H9 (cell line): ENCODE measurements around the gene FBXL7. TPM values are rescaled to one million over a fixed set of nuclear protein-coding genes. Genes with fewer than 3 reads are reported as not detected.

ENCODE experiments used
- DNase-seq: peaks from one replicate; pipeline ENCODE4 v3.0.0-alpha.2; 2017
- H2AFZ ChIP-seq: one replicate; pipeline ENCODE4 v1.6.1; 2013; ENCODE audit warnings: mild to moderate bottlenecking, low read length, control low read depth, moderate library complexity
- H2AK5ac ChIP-seq: 2 replicates; pipeline ENCODE4 v1.6.1; 2013; ENCODE audit warnings: low read length, control low read depth, mixed read lengths; ENCODE audit not compliant: insufficient read length
- H2BK120ac ChIP-seq: one replicate; pipeline ENCODE4 v1.6.1; 2013; ENCODE audit warnings: low read depth, mild to moderate bottlenecking, low read length, control low read depth, inconsistent platforms; ENCODE audit not compliant: poor library complexity, severe bottlenecking
- H2BK12ac ChIP-seq: 2 replicates; pipeline ENCODE4 v1.6.1; 2013; ENCODE audit warnings: low read length, control low read depth, mixed read lengths, low read depth; ENCODE audit not compliant: insufficient read length
- H2BK15ac ChIP-seq: 2 replicates; pipeline ENCODE4 v1.6.1; 2013; ENCODE audit warnings: low read depth, low read length, control low read depth
- H2BK20ac ChIP-seq: one replicate; pipeline ENCODE4 v1.6.1; 2013; ENCODE audit warnings: low read depth, mild to moderate bottlenecking, low read length, control low read depth, inconsistent platforms; ENCODE audit not compliant: poor library complexity, severe bottlenecking
- H2BK5ac ChIP-seq: 2 replicates; pipeline ENCODE4 v1.6.1; 2013; ENCODE audit warnings: low read length, control low read depth, mixed read lengths; ENCODE audit not compliant: insufficient read length
- H3K14ac ChIP-seq: 2 replicates; pipeline ENCODE4 v1.6.1; 2013; ENCODE audit warnings: low read length, control low read depth; ENCODE audit not compliant: insufficient read depth
- H3K18ac ChIP-seq: 2 replicates; pipeline ENCODE4 v1.6.1; 2013; ENCODE audit warnings: low read depth, mild to moderate bottlenecking, mixed read lengths, low read length, control low read depth; ENCODE audit not compliant: insufficient read length
- H3K23ac ChIP-seq: 2 replicates; pipeline ENCODE4 v1.6.1; 2013; ENCODE audit warnings: low read length, control low read depth, mixed read lengths, low read depth; ENCODE audit not compliant: insufficient read length
- H3K23me2 ChIP-seq: 2 replicates; pipeline ENCODE4 v1.6.1; 2013; ENCODE audit warnings: low read depth, mild to moderate bottlenecking, mixed read lengths, low read length, control low read depth; ENCODE audit not compliant: insufficient read length, poor library complexity, severe bottlenecking
- H3K27ac ChIP-seq: 2 replicates; pipeline ENCODE4 v1.5.1; 2013; ENCODE audit warnings: low read length, control low read depth, mixed read lengths, low read depth; ENCODE audit not compliant: insufficient read length
- H3K27me3 ChIP-seq: 2 replicates; pipeline ENCODE4 v1.6.1; 2013; ENCODE audit warnings: low read length, control low read depth, inconsistent platforms; ENCODE audit not compliant: insufficient read depth
- H3K4ac ChIP-seq: 2 replicates; pipeline ENCODE4 v1.6.1; 2013; ENCODE audit warnings: low read depth, mild to moderate bottlenecking, control low read depth, inconsistent platforms, low read length, moderate library complexity
- H3K4me1 ChIP-seq: 2 replicates; pipeline ENCODE4 v1.6.1; 2013; ENCODE audit warnings: low read length, control low read depth, inconsistent platforms; ENCODE audit not compliant: insufficient read depth
- H3K4me2 ChIP-seq: 2 replicates; pipeline ENCODE4 v1.6.1; 2013; ENCODE audit warnings: low read length, control low read depth, mixed read lengths; ENCODE audit not compliant: insufficient read length, insufficient read depth
- H3K56ac ChIP-seq: 2 replicates; pipeline ENCODE4 v1.6.1; 2013; ENCODE audit warnings: low read depth, mild to moderate bottlenecking, mixed read lengths, low read length, control low read depth; ENCODE audit not compliant: insufficient read length
- H3K79me1 ChIP-seq: 2 replicates; pipeline ENCODE4 v1.6.1; 2013; ENCODE audit warnings: low read depth, mild to moderate bottlenecking, moderate library complexity, low read length, control low read depth, inconsistent platforms; ENCODE audit not compliant: insufficient read depth, poor library complexity, severe bottlenecking
- H3K79me2 ChIP-seq: 2 replicates; pipeline ENCODE4 v1.6.1; 2013; ENCODE audit warnings: low read length, control low read depth, inconsistent platforms; ENCODE audit not compliant: insufficient read depth
- H3K9ac ChIP-seq: 2 replicates; pipeline ENCODE4 v1.6.1; 2013; ENCODE audit warnings: low read length, control low read depth, mixed read lengths; ENCODE audit not compliant: insufficient read length; ENCODE audit errors: extremely low read depth
- H3K9me3 ChIP-seq: one replicate; pipeline ENCODE4 v1.6.1; 2013; ENCODE audit warnings: low read depth, low read length, inconsistent platforms; ENCODE audit not compliant: control insufficient read depth
- H3T11ph ChIP-seq: one replicate; pipeline ENCODE4 v1.6.1; 2013; ENCODE audit warnings: mild to moderate bottlenecking, low read length, control low read depth, inconsistent platforms
- H4K20me1 ChIP-seq: one replicate; pipeline ENCODE4 v1.6.1; 2013; ENCODE audit not compliant: control insufficient read depth, insufficient read length, insufficient read depth
- H4K5ac ChIP-seq: 2 replicates; pipeline ENCODE4 v1.6.1; 2013; ENCODE audit warnings: low read depth, mild to moderate bottlenecking, mixed read lengths, low read length, control low read depth; ENCODE audit not compliant: insufficient read length
- H4K8ac ChIP-seq: replicated peaks from 2 replicates; pipeline ENCODE4 v1.6.1; 2013; ENCODE audit warnings: low read length, control low read depth, mixed read lengths, low read depth; ENCODE audit not compliant: insufficient read length
- H4K91ac ChIP-seq: 2 replicates; pipeline ENCODE4 v1.6.1; 2013; ENCODE audit warnings: low read depth, mild to moderate bottlenecking, moderate library complexity, mixed read lengths, low read length, control low read depth; ENCODE audit not compliant: insufficient read length
- H3K27ac Mint-ChIP-seq, 3 experiments: 2 replicates in 2 of 3; 3 replicates in 1 of 3; pipeline ENCODE4 v1.8.0; 2020 to 2021; ENCODE audit warnings: mixed read lengths in 3 of 3, mild to moderate bottlenecking in 1 of 3, moderate library complexity in 1 of 3
- H3K27me3 Mint-ChIP-seq: 2 replicates; pipeline ENCODE4 v1.8.0; 2021; ENCODE audit warnings: low read depth, mild to moderate bottlenecking, moderate library complexity, mixed read lengths
- H3K36me3 Mint-ChIP-seq, 3 experiments: 2 replicates in 2 of 3; 3 replicates in 1 of 3; pipeline ENCODE4 v1.8.0; 2020 to 2021; ENCODE audit warnings: low read depth in 3 of 3, mixed read lengths in 3 of 3; ENCODE audit not compliant: insufficient read depth in 1 of 3
- H3K4me1 Mint-ChIP-seq, 2 experiments: 2 replicates each; pipeline ENCODE4 v1.8.0; 2020; ENCODE audit warnings: mixed read lengths in 2 of 2
- H3K4me3 Mint-ChIP-seq, 2 experiments: 2 replicates in 1 of 2; 3 replicates in 1 of 2; pipeline ENCODE4 v1.8.0; 2020 to 2021; ENCODE audit warnings: mild to moderate bottlenecking in 2 of 2, mixed read lengths in 2 of 2, moderate library complexity in 1 of 2
- H3K9me3 Mint-ChIP-seq, 2 experiments: 2 replicates in 1 of 2; 3 replicates in 1 of 2; pipeline ENCODE4 v1.8.0; 2020; ENCODE audit warnings: mild to moderate bottlenecking in 2 of 2, mixed read lengths in 2 of 2, moderate library complexity in 1 of 2
- WGBS: extraction: QIAGEN DNeasy Blood & Tissue Kit; methylation state at CpG from one replicate; pipeline ENCODE4 v1.1.7; 2013; ENCODE audit warnings: missing lambda C conversion rate, low lambda C conversion rate, mixed read lengths; ENCODE audit not compliant: insufficient read length; ENCODE audit errors: extremely low coverage; 5-methylcytosine and 5-hydroxymethylcytosine counted together
- total RNA-seq: library from RNA; stranded (reverse); gene quantifications from 2 replicates; pipeline ENCODE4 v1.2.1, GENCODE V29; 2021
- TF ChIP-seq, protein P1 (sequence below): fragments of 200-600 bp; sonication (generic); conservative IDR thresholded peaks from 3 replicates; pipeline ENCODE4 v1.8.0; 2021; ENCODE audit warnings: antibody characterized with exemption, mild to moderate bottlenecking

The FBXL7 gene
- total RNA-seq, 1 experiment from 2014 or later: 14.6 TPM

DNA sequence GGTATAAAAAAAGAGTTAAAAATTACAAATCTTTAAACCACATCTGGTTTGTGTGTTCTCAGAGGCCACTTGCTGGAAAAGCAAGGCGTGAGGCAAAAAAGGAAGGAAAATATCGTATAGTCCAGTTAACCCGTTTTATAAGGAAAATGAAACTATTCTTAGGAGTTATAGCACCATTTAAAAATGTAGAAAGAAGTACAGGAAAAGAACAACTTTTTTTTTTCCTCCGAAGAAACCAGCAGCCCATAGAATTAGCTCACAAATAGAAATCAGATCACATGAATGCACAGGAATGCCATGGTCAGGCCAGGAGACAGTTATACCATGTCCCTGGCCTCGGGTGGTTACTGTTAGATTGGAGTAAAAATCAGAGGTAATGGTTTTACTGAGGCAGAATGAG is 241.6 kb downstream of the FBXL7 start:
- Histone ChIP-seq H4K5ac (no peak overlapping the region), H2BK20ac (no peak overlapping the region), H3K79me2 (no peaks in the 10 kb centered on the region), H2BK12ac (no peak overlapping the region), H3K27me3 (no peaks in the 10 kb centered on the region), H2AFZ (no peak overlapping the region), H4K91ac (no peak overlapping the region), H4K8ac (no peak overlapping the region), H3T11ph (no peak overlapping the region), H3K23ac (no peak overlapping the region), H3K4me1 (no peaks in the 10 kb centered on the region), H2BK15ac (no peak overlapping the region), H2BK5ac (no peak overlapping the region), H2AK5ac (no peak overlapping the region), H3K14ac (no peak overlapping the region), H3K27ac (no peak overlapping the region), H3K18ac (no peak overlapping the region), H4K20me1 (no peaks in the 10 kb centered on the region), H3K4me2 (no peak overlapping the region), H3K56ac (no peak overlapping the region), H2BK120ac (no peak overlapping the region), H3K9me3 (peaks cover 15% of the 10 kb centered on the region), H3K23me2 (no peaks in the 10 kb centered on the region), H3K79me1 (no peaks in the 10 kb centered on the region), H3K4ac (no peak overlapping the region), H3K9ac (no peak overlapping the region)
- DNase-seq: no peak
- WGBS: no CpG with 5 or more reads among the region's 5 CpGs
- no peak overlapping the region for H3K27ac Mint-ChIP-seq
- H3K27me3 Mint-ChIP-seq: no peaks in the 10 kb centered on the region; the same call in 1 of the 2 replicates
- H3K4me1 Mint-ChIP-seq: no peaks in the 10 kb centered on the region
- H3K9me3 Mint-ChIP-seq: peaks cover 23 to 24% of the 10 kb centered on the region in 2 experiments
- H3K4me3 Mint-ChIP-seq: no peak overlapping the region
- TF ChIP-seq, protein P1, sequence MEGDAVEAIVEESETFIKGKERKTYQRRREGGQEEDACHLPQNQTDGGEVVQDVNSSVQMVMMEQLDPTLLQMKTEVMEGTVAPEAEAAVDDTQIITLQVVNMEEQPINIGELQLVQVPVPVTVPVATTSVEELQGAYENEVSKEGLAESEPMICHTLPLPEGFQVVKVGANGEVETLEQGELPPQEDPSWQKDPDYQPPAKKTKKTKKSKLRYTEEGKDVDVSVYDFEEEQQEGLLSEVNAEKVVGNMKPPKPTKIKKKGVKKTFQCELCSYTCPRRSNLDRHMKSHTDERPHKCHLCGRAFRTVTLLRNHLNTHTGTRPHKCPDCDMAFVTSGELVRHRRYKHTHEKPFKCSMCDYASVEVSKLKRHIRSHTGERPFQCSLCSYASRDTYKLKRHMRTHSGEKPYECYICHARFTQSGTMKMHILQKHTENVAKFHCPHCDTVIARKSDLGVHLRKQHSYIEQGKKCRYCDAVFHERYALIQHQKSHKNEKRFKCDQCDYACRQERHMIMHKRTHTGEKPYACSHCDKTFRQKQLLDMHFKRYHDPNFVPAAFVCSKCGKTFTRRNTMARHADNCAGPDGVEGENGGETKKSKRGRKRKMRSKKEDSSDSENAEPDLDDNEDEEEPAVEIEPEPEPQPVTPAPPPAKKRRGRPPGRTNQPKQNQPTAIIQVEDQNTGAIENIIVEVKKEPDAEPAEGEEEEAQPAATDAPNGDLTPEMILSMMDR: no peak
- H3K36me3 Mint-ChIP-seq: peaks cover 13 to 22% (median 20%) of the 10 kb centered on the region in 3 experiments
